ENCODE data around the gene CYB5D1. TPM values are rescaled to one million over a fixed set of nuclear protein-coding genes. Genes with fewer than 3 reads are reported as not detected.

The CYB5D1 gene
- total RNA-seq, 4 donors from 2014 or later: 3.1 to 17.6 (median 16.2) TPM

- no peaks in the 10 kb centered on the region for H3K27me3 ChIP-seq
- TF ChIP-seq CTCF (IDR thresholded peaks at IDR 0.05): no peak
- peak; percentile 43 to 63 for TF ChIP-seq POLR2A (IDR thresholded peaks at IDR 0.05)
- H3K36me3 ChIP-seq: no peaks in the 10 kb centered on the region
- H3K27ac ChIP-seq: peak overlapping the region; percentile 95 to 99
- peaks cover 4 to 13% of the 10 kb centered on the region in 2 donors for H3K4me1 ChIP-seq
- H3K9me3 ChIP-seq: no peaks in the 10 kb centered on the region
- DNase-seq: peak; percentile 78 to 85
- H3K4me3 ChIP-seq: peak overlapping the region; percentile 65 to 88
- intact Hi-C loops (cut with DNase I; ENCODE audit: low total_unique reads): no loop called here
Observed at GRCh38 chr17:7842380-7843256, 15.2 kb upstream of the CYB5D1 start.

GRCh38 chr17:7843257-7843535 lies 14.6 kb upstream of the CYB5D1 start:
- intact Hi-C loops (cut with DNase I; ENCODE audit: low total_unique reads): no loop called here
- Histone ChIP-seq H3K9me3 (no peaks in the 10 kb centered on the region), H3K4me1 (peaks cover 4 to 13% of the 10 kb centered on the region in 2 donors), H3K27me3 (no peaks in the 10 kb centered on the region), H3K36me3 (no peaks in the 10 kb centered on the region), H3K27ac (peak overlapping the region; percentile 95 to 99), H3K4me3 (peak overlapping the region; percentile 65 to 88)
- TF ChIP-seq POLR2A (IDR thresholded peaks at IDR 0.05): no peak
- no peak for TF ChIP-seq CTCF (IDR thresholded peaks at IDR 0.05)
- DNase-seq: no peak

- peak; percentile 76 to 77 for DNase-seq
- H3K4me1 ChIP-seq: peaks cover 4 to 10% of the 10 kb centered on the region in 2 donors
Observed at GRCh38 chr17:7843536-7844291, 14.1 kb upstream of the CYB5D1 start.

GRCh38 chr17:7844292-7845154 lies 13.3 kb upstream of the CYB5D1 start:
- TF ChIP-seq CTCF (IDR thresholded peaks at IDR 0.05): peak in 1 of 4 experiments; percentile 7
- TF ChIP-seq POLR2A (IDR thresholded peaks at IDR 0.05): peak; percentile 83 to 87
- Histone ChIP-seq H3K36me3 (no peaks in the 10 kb centered on the region), H3K27ac (peak overlapping the region; percentile 95 to 99), H3K27me3 (no peaks in the 10 kb centered on the region), H3K9me3 (no peaks in the 10 kb centered on the region), H3K4me3 (peak overlapping the region; percentile 65 to 88), H3K4me1 (peaks cover 4 to 7% of the 10 kb centered on the region in 2 donors)
- peak; percentile 87 to 90 for DNase-seq
- intact Hi-C loops (cut with DNase I; ENCODE audit: low total_unique reads): no loop called here

More at GRCh38 chr17:7843536-7844291, 14.1 kb upstream of the CYB5D1 start:
- Histone ChIP-seq H3K9me3 (no peaks in the 10 kb centered on the region), H3K4me3 (peak overlapping the region; percentile 65 to 88), H3K27ac (peak overlapping the region; percentile 95 to 99), H3K27me3 (no peaks in the 10 kb centered on the region), H3K36me3 (no peaks in the 10 kb centered on the region)
- TF ChIP-seq POLR2A (IDR thresholded peaks at IDR 0.05) (peak in 1 of 2 donors; percentile 18), CTCF (IDR thresholded peaks at IDR 0.05) (no peak)
- intact Hi-C loops (cut with DNase I; ENCODE audit: low total_unique reads): no loop called here
